ENCODE data around the gene LRGUK.

DNA sequence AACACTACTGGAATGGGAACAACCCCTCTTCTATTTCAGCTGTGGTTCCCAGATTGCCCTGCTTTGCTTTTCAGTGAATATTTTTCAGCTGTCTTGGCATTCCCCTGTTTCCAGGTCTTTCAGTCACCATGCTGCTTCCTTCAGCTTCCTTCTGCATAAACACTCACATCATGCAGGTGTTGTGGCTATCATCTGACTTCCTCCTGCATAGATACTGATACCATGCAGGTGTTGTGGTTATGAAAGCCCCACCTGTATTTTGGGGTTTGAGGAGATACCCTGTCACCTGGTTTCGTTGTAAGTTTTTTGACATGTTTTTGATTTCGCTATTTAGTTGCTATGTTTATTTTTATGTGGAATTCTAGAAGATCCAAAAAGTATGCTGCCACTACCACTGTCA is 118.1 kb downstream of the LRGUK start:
- TF ChIP-seq, protein P1, sequence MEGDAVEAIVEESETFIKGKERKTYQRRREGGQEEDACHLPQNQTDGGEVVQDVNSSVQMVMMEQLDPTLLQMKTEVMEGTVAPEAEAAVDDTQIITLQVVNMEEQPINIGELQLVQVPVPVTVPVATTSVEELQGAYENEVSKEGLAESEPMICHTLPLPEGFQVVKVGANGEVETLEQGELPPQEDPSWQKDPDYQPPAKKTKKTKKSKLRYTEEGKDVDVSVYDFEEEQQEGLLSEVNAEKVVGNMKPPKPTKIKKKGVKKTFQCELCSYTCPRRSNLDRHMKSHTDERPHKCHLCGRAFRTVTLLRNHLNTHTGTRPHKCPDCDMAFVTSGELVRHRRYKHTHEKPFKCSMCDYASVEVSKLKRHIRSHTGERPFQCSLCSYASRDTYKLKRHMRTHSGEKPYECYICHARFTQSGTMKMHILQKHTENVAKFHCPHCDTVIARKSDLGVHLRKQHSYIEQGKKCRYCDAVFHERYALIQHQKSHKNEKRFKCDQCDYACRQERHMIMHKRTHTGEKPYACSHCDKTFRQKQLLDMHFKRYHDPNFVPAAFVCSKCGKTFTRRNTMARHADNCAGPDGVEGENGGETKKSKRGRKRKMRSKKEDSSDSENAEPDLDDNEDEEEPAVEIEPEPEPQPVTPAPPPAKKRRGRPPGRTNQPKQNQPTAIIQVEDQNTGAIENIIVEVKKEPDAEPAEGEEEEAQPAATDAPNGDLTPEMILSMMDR (IDR thresholded peaks at IDR 0.05; ENCODE audit: low read length): no peak
- no peak for TF ChIP-seq EZH2phosphoT487 (IDR thresholded peaks at IDR 0.05; ENCODE audit: low read length)
- TF ChIP-seq EZH2 (optimal IDR thresholded peaks at IDR 0.05; ENCODE audit: low read depth, low read length): no peak
